IPS DF 6.9 (cell line): ENCODE results near the gene RPS6KC1.
"Not testable (repeated sequence)": the region's sequence is repeated elsewhere in the genome, so short reads cannot be mapped to it uniquely, and the experiment has no call there.

Experiments
- DNase-seq: peaks from one replicate; pipeline ENCODE4 v3.0.0-alpha.2; 2013; ENCODE audit warnings: low read depth, low spot score
- H3K27ac ChIP-seq: one replicate; pipeline ENCODE4 v1.5.1; 2013; ENCODE audit warnings: low read length, control low read depth
- H3K27me3 ChIP-seq: 2 replicates; pipeline ENCODE4 v1.6.1; 2013; ENCODE audit warnings: mild to moderate bottlenecking, low read length; ENCODE audit not compliant: control insufficient read depth, insufficient read depth
- H3K36me3 ChIP-seq: 2 replicates; pipeline ENCODE4 v1.6.1; 2013; ENCODE audit warnings: low read length; ENCODE audit not compliant: control insufficient read depth, insufficient read depth
- H3K4me1 ChIP-seq: 2 replicates; pipeline ENCODE4 v1.6.1; 2013; ENCODE audit warnings: low read length; ENCODE audit not compliant: control insufficient read depth, insufficient read depth
- H3K4me3 ChIP-seq: 2 replicates; pipeline ENCODE4 v1.5.1; 2013; ENCODE audit warnings: mild to moderate bottlenecking, low read length
- H3K9me3 ChIP-seq: 2 replicates; pipeline ENCODE4 v1.6.1; 2013; ENCODE audit warnings: low read length, inconsistent platforms; ENCODE audit not compliant: control insufficient read depth, insufficient read depth
- WGBS: extraction: QIAGEN DNeasy Blood & Tissue Kit; methylation state at CpG from one replicate; pipeline ENCODE4 v1.1.7; 2013; ENCODE audit warnings: mixed read lengths, missing lambda C conversion rate; ENCODE audit not compliant: insufficient read length, insufficient coverage; 5-methylcytosine and 5-hydroxymethylcytosine counted together

RPS6KC1 gene

DNA sequence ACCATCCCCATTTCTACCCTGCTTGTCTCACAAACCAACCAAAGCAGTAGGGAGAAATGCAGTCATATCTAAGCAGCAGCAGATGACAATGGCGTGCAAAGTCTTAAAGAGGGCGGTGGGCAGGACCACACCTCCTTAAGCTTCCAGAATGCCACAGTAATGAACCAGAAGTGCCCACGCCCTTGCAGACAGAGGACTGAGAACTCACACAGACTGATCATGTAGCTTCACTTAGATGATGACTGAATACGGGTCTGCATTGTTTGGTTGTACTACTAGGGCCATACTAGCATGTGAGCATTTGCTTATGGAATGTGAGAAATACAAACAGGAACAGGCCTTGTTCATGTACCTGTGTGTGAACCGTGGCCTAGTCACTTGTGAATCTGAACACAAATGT is 246.0 kb downstream of the RPS6KC1 start:
- WGBS, result no CpG with 5 or more reads among the region's 5 CpGs
- H3K4me1 ChIP-seq, result no peaks in the 10 kb centered on the region; the same call in 1 of the 2 replicates

DNA sequence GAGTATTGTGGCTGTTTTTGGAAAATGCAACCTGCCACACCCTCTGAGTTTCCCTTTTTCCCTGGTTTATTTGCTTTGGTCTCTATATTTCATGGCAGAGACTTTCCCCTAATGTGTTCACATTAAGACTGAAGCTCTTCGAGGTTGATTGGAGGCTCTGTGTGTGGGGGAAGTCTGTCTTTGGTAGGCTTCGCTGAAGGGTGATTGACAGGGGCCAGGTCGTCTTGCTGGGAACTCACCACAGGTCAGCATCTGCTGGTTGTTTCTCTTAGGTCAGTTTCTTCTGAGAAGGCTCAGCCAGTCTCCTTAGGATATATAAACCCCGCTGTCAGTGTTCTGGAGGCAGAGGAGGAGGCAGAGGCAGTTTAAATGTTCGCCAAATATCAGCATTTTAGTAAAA is 249.4 kb downstream of the RPS6KC1 start:
- Histone ChIP-seq H3K9me3 (no peaks in the 10 kb centered on the region), H3K27me3 (no peaks in the 10 kb centered on the region), H3K27ac (no peak overlapping the region), H3K4me3 (no peak overlapping the region), H3K36me3 (no peaks in the 10 kb centered on the region), H3K4me1 (peaks cover 2% of the 10 kb centered on the region; the same call in 1 of the 2 replicates)
- WGBS, result no CpG with 5 or more reads among the region's 5 CpGs
- DNase-seq, result no peak

More for the DNA sequence above, 246.0 kb downstream of the RPS6KC1 start:
- no peak for DNase-seq
- no peaks in the 10 kb centered on the region for H3K9me3 ChIP-seq
- H3K36me3 ChIP-seq, result no peaks in the 10 kb centered on the region
- no peaks in the 10 kb centered on the region for H3K27me3 ChIP-seq
- no peak overlapping the region for H3K4me3 ChIP-seq
- no peak overlapping the region for H3K27ac ChIP-seq

DNA sequence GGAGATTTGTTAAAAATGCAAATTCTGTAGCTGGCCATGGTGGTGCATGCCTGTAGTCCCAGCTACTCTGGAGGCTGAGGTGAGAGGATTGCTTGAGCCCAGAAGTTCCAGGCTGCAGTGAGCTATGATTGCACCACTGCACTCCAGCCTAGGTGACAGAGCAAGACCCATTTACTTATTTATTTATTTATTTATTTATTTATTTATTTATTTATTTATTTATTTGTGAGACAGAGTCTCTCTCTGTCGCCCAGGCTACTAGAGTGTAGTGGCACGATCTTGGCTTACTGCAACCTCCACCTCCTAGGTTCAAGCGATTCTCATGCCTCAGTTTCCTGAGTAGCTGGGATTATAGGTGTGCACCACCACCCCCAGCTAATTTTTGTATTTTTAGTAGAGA is 250.5 kb downstream of the RPS6KC1 start:
- not testable (repeated sequence) for H3K36me3 ChIP-seq, H3K27me3 ChIP-seq, H3K4me3 ChIP-seq, H3K9me3 ChIP-seq, DNase-seq, H3K4me1 ChIP-seq, H3K27ac ChIP-seq
- no CpG with 5 or more reads among the region's 3 CpGs for WGBS

DNA sequence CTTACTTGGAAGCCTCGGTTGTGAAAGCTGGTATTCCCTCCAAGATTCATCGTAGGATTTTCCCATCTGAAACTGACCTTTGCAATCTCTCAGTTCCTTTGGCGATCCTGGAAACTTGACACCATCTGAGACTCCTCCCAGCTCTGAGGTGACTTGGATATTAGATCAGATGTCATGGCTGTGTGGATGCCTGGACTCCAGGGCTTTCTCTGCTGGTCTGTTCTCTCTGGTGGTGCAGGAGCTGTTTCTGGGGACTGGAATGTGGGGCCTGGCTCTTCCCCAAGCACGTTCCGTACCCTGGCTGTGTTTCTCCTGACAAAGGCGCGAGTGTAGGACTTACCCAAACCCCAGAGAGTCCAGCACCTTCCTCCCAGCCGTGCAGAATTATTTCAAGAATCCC is 252.2 kb downstream of the RPS6KC1 start:
- Histone ChIP-seq H3K36me3 (no peaks in the 10 kb centered on the region), H3K27ac (no peak overlapping the region), H3K4me3 (no peak overlapping the region), H3K9me3 (no peaks in the 10 kb centered on the region), H3K4me1 (peaks cover 2% of the 10 kb centered on the region; the same call in 1 of the 2 replicates), H3K27me3 (no peaks in the 10 kb centered on the region)
- WGBS, result no CpG with 5 or more reads among the region's 8 CpGs
- DNase-seq, result peak; percentile 11

DNA sequence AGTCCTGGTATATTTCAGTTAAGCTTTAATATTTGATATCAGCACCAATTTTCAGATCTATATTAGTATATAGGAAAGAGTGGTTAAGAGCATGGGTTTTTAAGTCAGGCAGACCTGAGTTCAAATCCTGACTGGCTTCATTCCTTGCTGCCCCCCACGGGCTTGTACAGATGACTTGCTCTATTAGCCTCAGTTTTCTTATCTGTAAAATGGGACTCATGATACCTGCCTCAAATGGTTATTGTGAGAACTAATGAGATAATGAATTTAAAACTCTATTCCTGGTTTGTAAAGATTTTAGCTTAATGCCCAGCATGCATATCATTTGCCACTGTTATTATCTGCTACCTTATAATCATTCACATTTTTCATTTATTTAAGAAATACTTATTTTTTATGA is 264.5 kb downstream of the RPS6KC1 start:
- no peaks in the 10 kb centered on the region for H3K9me3 ChIP-seq
- H3K4me1 ChIP-seq, result no peaks in the 10 kb centered on the region
- no peaks in the 10 kb centered on the region for H3K27me3 ChIP-seq
- H3K27ac ChIP-seq, result no peak overlapping the region
- H3K36me3 ChIP-seq, result no peaks in the 10 kb centered on the region
- no peak overlapping the region for H3K4me3 ChIP-seq
- WGBS, result no CpG with 5 or more reads among the region's 1 CpG
- no peak for DNase-seq

DNA sequence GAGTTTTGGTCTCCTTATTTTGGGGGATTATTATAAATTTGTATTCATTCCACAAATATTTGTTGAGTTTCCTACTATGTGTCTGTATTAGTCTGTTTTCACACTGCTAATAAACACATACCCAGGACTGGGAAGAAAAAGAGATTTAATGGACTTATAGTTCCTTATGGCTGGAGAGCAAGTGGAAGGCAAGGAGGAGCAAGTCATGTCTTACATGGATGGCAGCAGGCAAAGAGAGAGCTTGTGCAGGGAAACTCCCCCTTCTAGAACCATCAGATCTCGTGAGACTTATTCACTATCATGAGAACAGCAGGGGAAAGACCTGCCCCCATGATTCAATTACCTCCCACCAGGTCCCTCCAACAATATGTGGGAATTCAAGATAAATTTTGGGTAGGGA is 267.4 kb downstream of the RPS6KC1 start:
- not testable (repeated sequence) for DNase-seq, H3K4me3 ChIP-seq, H3K9me3 ChIP-seq, H3K27ac ChIP-seq, H3K27me3 ChIP-seq, H3K4me1 ChIP-seq, H3K36me3 ChIP-seq
- no CpG with 5 or more reads among the region's 1 CpG for WGBS

DNA sequence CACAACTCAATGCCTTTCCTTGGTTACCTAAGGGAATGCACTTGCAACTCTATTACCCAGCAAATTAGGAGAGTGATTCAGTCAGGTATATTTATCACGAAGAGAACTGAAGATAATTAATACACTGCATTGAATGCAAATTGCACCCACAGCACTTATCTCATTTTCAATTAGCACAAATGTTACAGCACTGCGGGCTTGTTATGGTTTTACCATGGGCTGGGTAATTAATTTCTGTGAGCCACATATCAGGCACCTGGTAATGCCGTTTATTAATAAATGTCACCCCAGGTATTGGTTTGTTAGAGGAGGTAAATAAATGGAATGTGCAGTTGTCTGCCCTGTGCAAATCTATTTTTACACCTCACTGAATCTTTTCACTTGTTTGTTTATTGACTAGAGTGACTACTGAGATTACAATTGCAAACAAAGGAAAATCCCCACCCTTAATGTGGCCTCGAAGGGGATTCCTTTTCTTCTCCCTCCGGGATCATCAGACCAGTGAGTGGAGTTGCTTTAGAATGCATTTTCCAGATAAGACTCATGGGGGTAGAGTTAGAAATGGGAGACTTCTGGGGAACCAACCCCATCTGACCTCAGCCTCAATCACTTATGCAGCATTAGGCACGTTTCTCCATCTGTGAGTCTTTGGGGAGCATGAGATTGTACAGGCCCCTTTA is 269.3 kb downstream of the RPS6KC1 start:
- no peaks in the 10 kb centered on the region for H3K4me1 ChIP-seq
- H3K27ac ChIP-seq, result no peak overlapping the region
- DNase-seq, result no peak
- WGBS, result no CpG with 5 or more reads among the region's 6 CpGs
- no peaks in the 10 kb centered on the region for H3K27me3 ChIP-seq
- H3K36me3 ChIP-seq, result no peaks in the 10 kb centered on the region
- H3K4me3 ChIP-seq, result no peak overlapping the region
- H3K9me3 ChIP-seq, result no peaks in the 10 kb centered on the region
